Activated CD8-positive, alpha-beta T cell treated with anti-CD3 and anti-CD28 coated beads, Interleukin-2, amount 10 ng/mL, durations not matched to agents 7 days and 5 days (primary cell): ENCODE results near the gene TMEM151B. TPM values are rescaled to one million over a fixed set of nuclear protein-coding genes. Genes with fewer than 3 reads are reported as not detected.

Experiments used
- ATAC-seq: fragments of 150-1000 bp; cut with Tn5 transposase; one replicate; pipeline ENCODE4 v1.10.0; 2021; ENCODE audit warnings: moderate library complexity
- CTCF ChIA-PET: fragments of 350-600 bp; sonication (Branson Sonifier 250); formaldehyde crosslinking; loops from one replicate; lab custom pipeline; 2021; ENCODE audit warnings: antibody characterized with exemption; lab: Charles Lee
- POLR2A ChIA-PET: fragments of 350-600 bp; sonication (Branson Sonifier 250); formaldehyde crosslinking; loops from one replicate; lab custom pipeline; 2021; ENCODE audit warnings: antibody characterized with exemption; lab: Charles Lee
- DNase-seq: peaks from one replicate; pipeline ENCODE4 v3.0.0-alpha.2; 2020
- H3K27ac Mint-ChIP-seq: one replicate; pipeline ENCODE4 v1.8.0; 2021; ENCODE audit warnings: mild to moderate bottlenecking, mixed read lengths
- H3K27me3 Mint-ChIP-seq: one replicate; pipeline ENCODE4 v1.8.0; 2021; ENCODE audit warnings: low read depth, mixed read lengths
- H3K36me3 Mint-ChIP-seq: one replicate; pipeline ENCODE4 v1.8.0; 2021; ENCODE audit warnings: low read depth, mixed read lengths
- H3K4me1 Mint-ChIP-seq: one replicate; pipeline ENCODE4 v1.8.0; 2021; ENCODE audit warnings: low read depth, mixed read lengths
- H3K4me3 Mint-ChIP-seq: one replicate; pipeline ENCODE4 v1.8.0; 2021; ENCODE audit warnings: mild to moderate bottlenecking, mixed read lengths
- H3K9me3 Mint-ChIP-seq: one replicate; pipeline ENCODE4 v1.8.0; 2022; ENCODE audit warnings: mixed read lengths; ENCODE audit not compliant: insufficient read depth
- total RNA-seq, 2 experiments: library from RNA; stranded (reverse); gene quantifications; one replicate each; pipeline ENCODE4 v1.2.3, GENCODE V29; 2021

Gene TMEM151B
- total RNA-seq, 2 experiments from 2014 or later: not detected

GRCh38 chr6:44289726-44290260 lies 19.5 kb downstream of the TMEM151B start:
- no peak for DNase-seq
- Mint-ChIP-seq H3K4me1 (no peaks in the 10 kb centered on the region), H3K36me3 (no peaks in the 10 kb centered on the region), H3K9me3 (no peaks in the 10 kb centered on the region), H3K27ac (no peak overlapping the region), H3K4me3 (no peak overlapping the region), H3K27me3 (peaks cover 46% of the 10 kb centered on the region)
- POLR2A ChIA-PET: no interaction called here
- CTCF ChIA-PET: interaction anchor here (2.6 kb wide), 1 partner anchor 15 kb away, joined by 11 read pairs; no protein-coding TSS in a partner anchor
- ATAC-seq: no peak

GRCh38 chr6:44291841-44292240 lies 21.6 kb downstream of the TMEM151B start:
- ATAC-seq (no peak), DNase-seq (no peak)
- Mint-ChIP-seq H3K36me3 (no peaks in the 10 kb centered on the region), H3K27me3 (peaks cover 59% of the 10 kb centered on the region), H3K4me3 (no peak overlapping the region), H3K9me3 (no peaks in the 10 kb centered on the region), H3K4me1 (no peaks in the 10 kb centered on the region), H3K27ac (no peak overlapping the region)
- ChIA-PET CTCF (interaction anchor here (0.9 to 1.7 kb wide), 3 partner anchors 13 to 23 kb away, joined by 4 to 6 read pairs (median 5); partner anchors contain the start of gene AARS2), POLR2A (interaction anchor here (0.7 to 0.9 kb wide), 3 partner anchors 9 to 14 kb away, joined by 3 to 4 read pairs (median 3); no protein-coding TSS in a partner anchor)

GRCh38 chr6:44292661-44293365 lies 22.6 kb downstream of the TMEM151B start:
- Mint-ChIP-seq H3K4me1 (peaks cover 2% of the 10 kb centered on the region), H3K9me3 (no peaks in the 10 kb centered on the region), H3K27me3 (peaks cover 58% of the 10 kb centered on the region), H3K27ac (no peak overlapping the region), H3K36me3 (no peaks in the 10 kb centered on the region), H3K4me3 (no peak overlapping the region)
- ATAC-seq (no peak), DNase-seq (no peak)
- ChIA-PET CTCF (interaction anchor here (0.6 to 1.7 kb wide), 3 partner anchors 12 to 20 kb away, joined by 3 to 6 read pairs (median 5); partner anchors contain the start of gene AARS2), POLR2A (interaction anchor here (0.9 kb wide), 2 partner anchors 11 to 13 kb away, joined by 3 read pairs; no protein-coding TSS in a partner anchor)

- Mint-ChIP-seq H3K4me1 (peaks cover 6% of the 10 kb centered on the region), H3K27me3 (peaks cover 54% of the 10 kb centered on the region), H3K36me3 (peaks cover 6% of the 10 kb centered on the region), H3K27ac (no peak overlapping the region), H3K4me3 (no peak overlapping the region), H3K9me3 (no peaks in the 10 kb centered on the region)
- ATAC-seq (no peak), DNase-seq (no peak)
- POLR2A ChIA-PET: interaction anchor here (1.0 to 1.9 kb wide), 3 partner anchors 11 to 30 kb away, joined by 3 to 5 read pairs (median 5); partner anchors contain the start of gene AARS2
- CTCF ChIA-PET: interaction anchor here (0.8 to 3.2 kb wide), 5 partner anchors 10 to 123 kb away, joined by 3 to 22 read pairs (median 4); partner anchors contain the start of gene AARS2
Measured at GRCh38 chr6:44294832-44295791, 24.9 kb downstream of the TMEM151B start.

GRCh38 chr6:44297063-44298038 lies 27.1 kb downstream of the TMEM151B start:
- POLR2A ChIA-PET: interaction anchor here (1.1 to 1.9 kb wide), 2 partner anchors 15 to 50 kb away, joined by 5 to 6 read pairs; partner anchors contain the start of gene AARS2
- Mint-ChIP-seq H3K4me3 (peak overlapping the region; percentile 38), H3K36me3 (peaks cover 21% of the 10 kb centered on the region), H3K4me1 (peaks cover 6% of the 10 kb centered on the region), H3K27me3 (peaks cover 41% of the 10 kb centered on the region), H3K27ac (no peak overlapping the region), H3K9me3 (no peaks in the 10 kb centered on the region)
- peak; percentile 56 for DNase-seq
- peak; percentile 84 for ATAC-seq
- CTCF ChIA-PET: interaction anchor here (1.4 to 3.2 kb wide), 8 partner anchors 8 to 125 kb away, joined by 3 to 22 read pairs (median 6); partner anchors contain the start of gene AARS2

GRCh38 chr6:44298055-44298803 lies 28.0 kb downstream of the TMEM151B start:
- Mint-ChIP-seq H3K9me3 (no peaks in the 10 kb centered on the region), H3K36me3 (peaks cover 24% of the 10 kb centered on the region), H3K27ac (no peak overlapping the region), H3K4me1 (peaks cover 6% of the 10 kb centered on the region), H3K4me3 (peak overlapping the region; percentile 38), H3K27me3 (peaks cover 38% of the 10 kb centered on the region)
- CTCF ChIA-PET: interaction anchor here (1.4 to 2.3 kb wide), 3 partner anchors 11 to 29 kb away, joined by 3 to 9 read pairs (median 7); partner anchors contain the start of gene AARS2
- ATAC-seq (peak; percentile 13), DNase-seq (no peak)
- POLR2A ChIA-PET: interaction anchor here (1.1 kb wide), 2 partner anchors 51 to 122 kb away, joined by 4 to 6 read pairs; no protein-coding TSS in a partner anchor

GRCh38 chr6:44298864-44299263 lies 28.6 kb downstream of the TMEM151B start:
- ATAC-seq (no peak), DNase-seq (no peak)
- CTCF ChIA-PET: interaction anchor here (1.4 to 2.3 kb wide), 3 partner anchors 10 to 30 kb away, joined by 3 to 9 read pairs (median 7); partner anchors contain the start of gene AARS2
- H3K27me3 Mint-ChIP-seq: peaks cover 34% of the 10 kb centered on the region
- peaks cover 6% of the 10 kb centered on the region for H3K4me1 Mint-ChIP-seq
- no peak overlapping the region for H3K4me3 Mint-ChIP-seq
- POLR2A ChIA-PET: interaction anchor here (1.1 kb wide), 2 partner anchors 51 to 122 kb away, joined by 4 to 6 read pairs; no protein-coding TSS in a partner anchor
- peaks cover 29% of the 10 kb centered on the region for H3K36me3 Mint-ChIP-seq
- H3K9me3 Mint-ChIP-seq: no peaks in the 10 kb centered on the region
- no peak overlapping the region for H3K27ac Mint-ChIP-seq

- H3K27ac Mint-ChIP-seq: no peak overlapping the region
- CTCF ChIA-PET: interaction anchor here (0.5 to 1.5 kb wide), 2 partner anchors 13 to 39 kb away, joined by 3 read pairs; no protein-coding TSS in a partner anchor
Measured at GRCh38 chr6:44300292-44300823, 30.1 kb downstream of the TMEM151B start.

GRCh38 chr6:44301106-44301505 lies 30.9 kb downstream of the TMEM151B start:
- ATAC-seq: no peak
- Mint-ChIP-seq H3K4me1 (peaks cover 10% of the 10 kb centered on the region), H3K36me3 (peaks cover 36% of the 10 kb centered on the region), H3K4me3 (no peak overlapping the region), H3K27ac (no peak overlapping the region), H3K9me3 (no peaks in the 10 kb centered on the region), H3K27me3 (peaks cover 20% of the 10 kb centered on the region)
- ChIA-PET CTCF (interaction anchor here (1.5 to 7.0 kb wide), 3 partner anchors 12 to 38 kb away, joined by 3 to 81 read pairs (median 35); partner anchors contain the start of genes AARS2 and NFKBIE), POLR2A (interaction anchor here (0.5 to 1.1 kb wide), 2 partner anchors 9 to 11 kb away, joined by 3 to 4 read pairs; no protein-coding TSS in a partner anchor)
- no peak for DNase-seq

More at GRCh38 chr6:44300292-44300823, 30.1 kb downstream of the TMEM151B start:
- POLR2A ChIA-PET: no interaction called here
- peaks cover 31% of the 10 kb centered on the region for H3K36me3 Mint-ChIP-seq
- DNase-seq (no peak), ATAC-seq (no peak)
- H3K4me3 Mint-ChIP-seq: no peak overlapping the region
- no peaks in the 10 kb centered on the region for H3K9me3 Mint-ChIP-seq
- peaks cover 7% of the 10 kb centered on the region for H3K4me1 Mint-ChIP-seq
- H3K27me3 Mint-ChIP-seq: peaks cover 25% of the 10 kb centered on the region
